K562 (cell line): ENCODE results near the gene TTC21A. TPM values are rescaled to one million over a fixed set of nuclear protein-coding genes. Genes with fewer than 3 reads are reported as not detected.

Experiments
- ARNT ChIP-seq, 2 experiments: fragments of 450-650 bp; IDR thresholded peaks; 2 replicates each; pipeline ENCODE4 v1.6.1; 2016; ENCODE audit warnings: mild to moderate bottlenecking in 1 of 2
- BHLHE40 ChIP-seq: IDR thresholded peaks from 2 replicates; pipeline ENCODE4 v1.6.1; 2011; ENCODE audit warnings: low read length, improper control_type of control experiment
- CBFA2T2 ChIP-seq: fragments of 450-650 bp; conservative IDR thresholded peaks from 2 replicates; pipeline ENCODE4 v1.6.1; 2017; ENCODE audit warnings: mild to moderate bottlenecking
- CC2D1A ChIP-seq: fragments of 450-650 bp; IDR thresholded peaks from 2 replicates; pipeline ENCODE4 v1.6.1; 2017; ENCODE audit warnings: mild to moderate bottlenecking
- HDGF ChIP-seq: fragments of 450-650 bp; IDR thresholded peaks from 2 replicates; pipeline ENCODE4 v1.6.1; 2016
- HLTF ChIP-seq: fragments of 450-650 bp; IDR thresholded peaks from 2 replicates; pipeline ENCODE4 v1.6.1; 2016
- KLF16 ChIP-seq: IDR thresholded peaks from 2 replicates; pipeline ENCODE4 v1.6.1; 2016; ENCODE audit warnings: antibody characterized with exemption
- MECOM ChIP-seq: fragments of 250-450 bp; sonication (Bioruptor Pico); IDR thresholded peaks from 2 replicates; pipeline ENCODE4 v1.8.0; 2022; ENCODE audit warnings: inconsistent platforms
- MYC ChIP-seq, 2 experiments: fragments of 250-450 bp in 1 of 2; sonication (Bioruptor Pico) in 1 of 2; IDR thresholded peaks; 2 replicates each; pipeline versions ENCODE4 v1.5.1 to v1.6.1; 2012 to 2021; ENCODE audit warnings: low read depth in 2 of 2, borderline replicate concordance in 1 of 2, improper control_type of control experiment in 1 of 2, low read length in 1 of 2, mild to moderate bottlenecking in 1 of 2, moderate library complexity in 1 of 2
- NR1H2 ChIP-seq: sonication (generic); formaldehyde crosslinking; IDR thresholded peaks from 2 replicates; pipeline ENCODE4 v1.4.0; 2020; ENCODE audit warnings: mild to moderate bottlenecking, missing genetic modification reagents
- PHF21A ChIP-seq: fragments of 450-650 bp; IDR thresholded peaks from 2 replicates; pipeline ENCODE4 v1.6.1; 2017; ENCODE audit warnings: low read depth, borderline replicate concordance
- RCOR1 ChIP-seq, 2 experiments: IDR thresholded peaks; 2 replicates each; pipeline ENCODE4 v1.6.1; 2012; ENCODE audit warnings: low read depth in 2 of 2, low read length in 2 of 2, borderline replicate concordance in 1 of 2, improper control_type of control experiment in 1 of 2
- SOX6 ChIP-seq: fragments of 450-650 bp; IDR thresholded peaks from 2 replicates; pipeline ENCODE4 v1.6.1; 2014; ENCODE audit warnings: mild to moderate bottlenecking
- TCFL5 ChIP-seq: fragments of 250-450 bp; sonication (Bioruptor Pico); conservative IDR thresholded peaks from 2 replicates; pipeline ENCODE4 v1.6.1; 2021; ENCODE audit warnings: mild to moderate bottlenecking, moderate library complexity, matching md5 sums
- ZNF76 ChIP-seq: fragments of 250-450 bp; sonication (Bioruptor Pico); IDR thresholded peaks from 2 replicates; pipeline ENCODE4 v1.4.0; 2020; ENCODE audit warnings: mild to moderate bottlenecking, moderate library complexity, borderline replicate concordance
- polyA plus RNA-seq, 8 experiments: library from polyadenylated mRNA; depleted of rRNA in 4 of 8; stranded (reverse) in 5 of 8; unstranded in 3 of 8; fragments of >200 nt; fragmentation: Nextera tagmentation in 2 of 8; fragmentation: Illumina TruSeq in 1 of 8; extraction: Ambion mirVana in 2 of 8; extraction: Trizol in 1 of 8; gene quantifications; 2 replicates each; pipeline versions ENCODE4 v1.2.1 to v1.2.3, GENCODE V29; 2011 to 2014; ENCODE audit warnings: inconsistent platforms in 1 of 8, missing spikeins in 1 of 8
- total RNA-seq, 7 experiments: library from RNA; depleted of rRNA in 6 of 7; stranded (reverse); fragments of >200 nt in 6 of 7; fragmentation: Illumina TruSeq in 2 of 7; extraction: Trizol in 2 of 7; gene quantifications; 2 replicates each; pipeline versions ENCODE4 v1.2.1 to v1.2.3, GENCODE V29; 2011 to 2021; ENCODE audit warnings: low replicate concordance in 1 of 7
- TF ChIP-seq, protein P1 (sequence below), 2 experiments: IDR thresholded peaks in 1 of 2; conservative IDR thresholded peaks in 1 of 2; 2 replicates each; pipeline ENCODE4 v1.6.1; 2016; ENCODE audit warnings: low read depth in 2 of 2, mild to moderate bottlenecking in 1 of 2, missing compliant biosample characterization in 1 of 2, missing genetic modification characterization in 1 of 2, moderate library complexity in 1 of 2
- TF ChIP-seq, protein P2 (sequence below): fragments of 450-650 bp; IDR thresholded peaks from 2 replicates; pipeline ENCODE4 v1.6.1; 2017; ENCODE audit warnings: mild to moderate bottlenecking, moderate library complexity
- TF ChIP-seq, protein P3 (sequence below): fragments of 450-650 bp; IDR thresholded peaks from 2 replicates; pipeline ENCODE4 v1.6.1; 2016; ENCODE audit warnings: borderline replicate concordance
- TF ChIP-seq, protein P4 (sequence below): fragments of 450-650 bp; formaldehyde crosslinking; IDR thresholded peaks from 2 replicates; pipeline ENCODE4 v1.4.0; 2020; ENCODE audit warnings: mild to moderate bottlenecking, moderate library complexity
- TF ChIP-seq, protein P5 (sequence below): sonication (generic); IDR thresholded peaks from 2 replicates; pipeline ENCODE4 v1.6.1; 2016

TTC21A gene
- total and polyA plus RNA-seq, 9 of the 15 experiments (the other 6 are each of a cell fraction or from before 2014, with no cell fraction given), result 0.22 to 1.4 (median 0.70) TPM

DNA sequence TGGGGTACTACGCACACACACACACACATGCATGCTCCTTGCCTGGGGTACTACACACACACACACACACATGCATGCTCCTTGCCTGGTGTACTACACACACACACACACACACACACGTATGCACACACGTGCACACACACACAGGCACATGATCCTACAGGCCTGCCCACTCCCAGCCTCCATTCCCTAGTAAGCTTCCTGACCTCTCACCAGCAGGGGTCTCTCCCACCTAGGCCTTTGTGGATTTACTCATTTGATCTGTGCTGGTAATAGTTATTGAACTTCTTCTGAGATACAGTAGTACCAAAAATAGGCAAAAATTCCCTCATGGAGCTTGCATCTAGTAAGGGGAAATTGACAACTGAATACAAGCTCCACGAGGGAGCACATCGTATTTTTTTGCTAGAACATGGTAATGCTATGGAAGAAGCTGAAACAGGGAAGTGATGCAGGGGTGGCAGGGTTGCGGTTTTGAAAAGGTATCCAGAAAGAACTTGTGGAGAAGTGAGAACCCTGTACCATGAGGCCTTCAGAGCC, 19.1 kb downstream of the TTC21A start (continued):
- TF ChIP-seq, protein P1, sequence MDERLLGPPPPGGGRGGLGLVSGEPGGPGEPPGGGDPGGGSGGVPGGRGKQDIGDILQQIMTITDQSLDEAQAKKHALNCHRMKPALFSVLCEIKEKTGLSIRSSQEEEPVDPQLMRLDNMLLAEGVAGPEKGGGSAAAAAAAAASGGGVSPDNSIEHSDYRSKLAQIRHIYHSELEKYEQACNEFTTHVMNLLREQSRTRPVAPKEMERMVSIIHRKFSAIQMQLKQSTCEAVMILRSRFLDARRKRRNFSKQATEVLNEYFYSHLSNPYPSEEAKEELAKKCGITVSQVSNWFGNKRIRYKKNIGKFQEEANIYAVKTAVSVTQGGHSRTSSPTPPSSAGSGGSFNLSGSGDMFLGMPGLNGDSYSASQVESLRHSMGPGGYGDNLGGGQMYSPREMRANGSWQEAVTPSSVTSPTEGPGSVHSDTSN (CRISPR knock-in tag; IDR thresholded peaks at IDR 0.05; ENCODE audit: low read depth), result no peak
- TF ChIP-seq, protein P1 (tag; conservative IDR thresholded peaks at IDR 0.05; ENCODE audit: low read depth), result no peak
- TF ChIP-seq TCFL5 (CRISPR knock-in tag), result no peak
- peak; percentile 89 for TF ChIP-seq CC2D1A
- TF ChIP-seq RCOR1 (IDR thresholded peaks at IDR 0.05; ENCODE audit: borderline replicate concordance in 1 of 2, low read depth in 2 of 2, low read length in 2 of 2), result peak in 1 of 2 experiments; percentile 32; a peak in 1 of 4 replicates
- TF ChIP-seq, protein P2, sequence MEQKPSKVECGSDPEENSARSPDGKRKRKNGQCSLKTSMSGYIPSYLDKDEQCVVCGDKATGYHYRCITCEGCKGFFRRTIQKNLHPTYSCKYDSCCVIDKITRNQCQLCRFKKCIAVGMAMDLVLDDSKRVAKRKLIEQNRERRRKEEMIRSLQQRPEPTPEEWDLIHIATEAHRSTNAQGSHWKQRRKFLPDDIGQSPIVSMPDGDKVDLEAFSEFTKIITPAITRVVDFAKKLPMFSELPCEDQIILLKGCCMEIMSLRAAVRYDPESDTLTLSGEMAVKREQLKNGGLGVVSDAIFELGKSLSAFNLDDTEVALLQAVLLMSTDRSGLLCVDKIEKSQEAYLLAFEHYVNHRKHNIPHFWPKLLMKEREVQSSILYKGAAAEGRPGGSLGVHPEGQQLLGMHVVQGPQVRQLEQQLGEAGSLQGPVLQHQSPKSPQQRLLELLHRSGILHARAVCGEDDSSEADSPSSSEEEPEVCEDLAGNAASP, result no peak
- TF ChIP-seq, protein P3, sequence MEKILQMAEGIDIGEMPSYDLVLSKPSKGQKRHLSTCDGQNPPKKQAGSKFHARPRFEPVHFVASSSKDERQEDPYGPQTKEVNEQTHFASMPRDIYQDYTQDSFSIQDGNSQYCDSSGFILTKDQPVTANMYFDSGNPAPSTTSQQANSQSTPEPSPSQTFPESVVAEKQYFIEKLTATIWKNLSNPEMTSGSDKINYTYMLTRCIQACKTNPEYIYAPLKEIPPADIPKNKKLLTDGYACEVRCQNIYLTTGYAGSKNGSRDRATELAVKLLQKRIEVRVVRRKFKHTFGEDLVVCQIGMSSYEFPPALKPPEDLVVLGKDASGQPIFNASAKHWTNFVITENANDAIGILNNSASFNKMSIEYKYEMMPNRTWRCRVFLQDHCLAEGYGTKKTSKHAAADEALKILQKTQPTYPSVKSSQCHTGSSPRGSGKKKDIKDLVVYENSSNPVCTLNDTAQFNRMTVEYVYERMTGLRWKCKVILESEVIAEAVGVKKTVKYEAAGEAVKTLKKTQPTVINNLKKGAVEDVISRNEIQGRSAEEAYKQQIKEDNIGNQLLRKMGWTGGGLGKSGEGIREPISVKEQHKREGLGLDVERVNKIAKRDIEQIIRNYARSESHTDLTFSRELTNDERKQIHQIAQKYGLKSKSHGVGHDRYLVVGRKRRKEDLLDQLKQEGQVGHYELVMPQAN, result no peak
- TF ChIP-seq MECOM (CRISPR knock-in tag), result no peak
- TF ChIP-seq, protein P4, sequence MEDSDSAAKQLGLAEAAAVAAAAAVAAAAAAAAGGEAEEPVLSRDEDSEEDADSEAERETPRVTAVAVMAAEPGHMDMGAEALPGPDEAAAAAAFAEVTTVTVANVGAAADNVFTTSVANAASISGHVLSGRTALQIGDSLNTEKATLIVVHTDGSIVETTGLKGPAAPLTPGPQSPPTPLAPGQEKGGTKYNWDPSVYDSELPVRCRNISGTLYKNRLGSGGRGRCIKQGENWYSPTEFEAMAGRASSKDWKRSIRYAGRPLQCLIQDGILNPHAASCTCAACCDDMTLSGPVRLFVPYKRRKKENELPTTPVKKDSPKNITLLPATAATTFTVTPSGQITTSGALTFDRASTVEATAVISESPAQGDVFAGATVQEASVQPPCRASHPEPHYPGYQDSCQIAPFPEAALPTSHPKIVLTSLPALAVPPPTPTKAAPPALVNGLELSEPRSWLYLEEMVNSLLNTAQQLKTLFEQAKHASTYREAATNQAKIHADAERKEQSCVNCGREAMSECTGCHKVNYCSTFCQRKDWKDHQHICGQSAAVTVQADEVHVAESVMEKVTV (CRISPR knock-in tag), result peak; percentile 87
- peak in 1 of 2 experiments; percentile 43; a peak in 1 of 4 replicates for TF ChIP-seq ARNT (IDR thresholded peaks at IDR 0.05)
- no peak for TF ChIP-seq CBFA2T2
- TF ChIP-seq KLF16, result peak; percentile 45; the same call in 1 of the 2 replicates
- no peak for TF ChIP-seq PHF21A
- peak; percentile 84 for TF ChIP-seq HDGF
- TF ChIP-seq NR1H2, result no peak
- TF ChIP-seq SOX6, result 0 out of 2 replicates have a peak, but pooled peaks have one; percentile 20
- peak; percentile 75; the same call in 1 of the 2 replicates for TF ChIP-seq HLTF
- no peak for TF ChIP-seq ZNF76 (CRISPR knock-in tag)
- TF ChIP-seq BHLHE40, result peak; percentile 97
- peak; percentile 39 for TF ChIP-seq MYC (IDR thresholded peaks at IDR 0.05; ENCODE audit: low read depth, low read length)
- no peak for TF ChIP-seq MYC (CRISPR knock-in tag; IDR thresholded peaks at IDR 0.05; ENCODE audit: borderline replicate concordance, low read depth)
- TF ChIP-seq, protein P5, sequence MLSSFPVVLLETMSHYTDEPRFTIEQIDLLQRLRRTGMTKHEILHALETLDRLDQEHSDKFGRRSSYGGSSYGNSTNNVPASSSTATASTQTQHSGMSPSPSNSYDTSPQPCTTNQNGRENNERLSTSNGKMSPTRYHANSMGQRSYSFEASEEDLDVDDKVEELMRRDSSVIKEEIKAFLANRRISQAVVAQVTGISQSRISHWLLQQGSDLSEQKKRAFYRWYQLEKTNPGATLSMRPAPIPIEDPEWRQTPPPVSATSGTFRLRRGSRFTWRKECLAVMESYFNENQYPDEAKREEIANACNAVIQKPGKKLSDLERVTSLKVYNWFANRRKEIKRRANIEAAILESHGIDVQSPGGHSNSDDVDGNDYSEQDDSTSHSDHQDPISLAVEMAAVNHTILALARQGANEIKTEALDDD, result peak; percentile 58; the same call in 1 of the 2 replicates
